Activated CD8-positive, alpha-beta T cell treated with anti-CD3 and anti-CD28 coated beads, Interleukin-2, amount 10 ng/mL, durations not matched to agents 7 days and 5 days (primary cell): Measurements from ENCODE around the gene VEPH1. TPM values are rescaled to one million over a fixed set of nuclear protein-coding genes. Genes with fewer than 3 reads are reported as not detected.

Experiments
- ATAC-seq: fragments of 150-1000 bp; cut with Tn5 transposase; one replicate; pipeline ENCODE4 v1.10.0; 2021; ENCODE audit warnings: moderate library complexity
- CTCF ChIA-PET: fragments of 350-600 bp; sonication (Branson Sonifier 250); formaldehyde crosslinking; loops from one replicate; lab custom pipeline; 2021; ENCODE audit warnings: antibody characterized with exemption; lab: Charles Lee
- POLR2A ChIA-PET: fragments of 350-600 bp; sonication (Branson Sonifier 250); formaldehyde crosslinking; loops from one replicate; lab custom pipeline; 2021; ENCODE audit warnings: antibody characterized with exemption; lab: Charles Lee
- DNase-seq: peaks from one replicate; pipeline ENCODE4 v3.0.0-alpha.2; 2020
- H3K27ac Mint-ChIP-seq: one replicate; pipeline ENCODE4 v1.8.0; 2021; ENCODE audit warnings: mild to moderate bottlenecking, mixed read lengths
- H3K27me3 Mint-ChIP-seq: one replicate; pipeline ENCODE4 v1.8.0; 2021; ENCODE audit warnings: low read depth, mixed read lengths
- H3K36me3 Mint-ChIP-seq: one replicate; pipeline ENCODE4 v1.8.0; 2021; ENCODE audit warnings: low read depth, mixed read lengths
- H3K4me1 Mint-ChIP-seq: one replicate; pipeline ENCODE4 v1.8.0; 2021; ENCODE audit warnings: low read depth, mixed read lengths
- H3K4me3 Mint-ChIP-seq: one replicate; pipeline ENCODE4 v1.8.0; 2021; ENCODE audit warnings: mild to moderate bottlenecking, mixed read lengths
- H3K9me3 Mint-ChIP-seq: one replicate; pipeline ENCODE4 v1.8.0; 2022; ENCODE audit warnings: mixed read lengths; ENCODE audit not compliant: insufficient read depth
- total RNA-seq, 2 experiments: library from RNA; stranded (reverse); gene quantifications; one replicate each; pipeline ENCODE4 v1.2.3, GENCODE V29; 2021

Gene VEPH1
- total RNA-seq, 2 experiments from 2014 or later, result not detected

- no peak for ATAC-seq
- no peaks in the 10 kb centered on the region for H3K36me3 Mint-ChIP-seq
- ChIA-PET POLR2A (no interaction called here), CTCF (no interaction called here)
- no peaks in the 10 kb centered on the region for H3K27me3 Mint-ChIP-seq
- no peaks in the 10 kb centered on the region for H3K9me3 Mint-ChIP-seq
- no peak overlapping the region for H3K4me3 Mint-ChIP-seq
- no peak overlapping the region for H3K27ac Mint-ChIP-seq
- no peak for DNase-seq
- no peaks in the 10 kb centered on the region for H3K4me1 Mint-ChIP-seq
Measured at GRCh38 chr3:157305392-157305791, 197.8 kb downstream of the VEPH1 start.

- DNase-seq (no peak), ATAC-seq (no peak)
- ChIA-PET POLR2A (no interaction called here), CTCF (no interaction called here)
- Mint-ChIP-seq H3K27ac (no peak overlapping the region), H3K9me3 (no peaks in the 10 kb centered on the region), H3K4me3 (no peak overlapping the region), H3K27me3 (no peaks in the 10 kb centered on the region), H3K4me1 (no peaks in the 10 kb centered on the region), H3K36me3 (no peaks in the 10 kb centered on the region)
Measured at GRCh38 chr3:157301755-157302154, 201.5 kb downstream of the VEPH1 start.

GRCh38 chr3:157300981-157301663 is 202.1 kb downstream of the VEPH1 start:
- Mint-ChIP-seq H3K9me3 (no peaks in the 10 kb centered on the region), H3K4me1 (no peaks in the 10 kb centered on the region), H3K27ac (no peak overlapping the region), H3K27me3 (no peaks in the 10 kb centered on the region), H3K36me3 (no peaks in the 10 kb centered on the region), H3K4me3 (no peak overlapping the region)
- POLR2A ChIA-PET, result no interaction called here
- no peak for DNase-seq
- ATAC-seq, result no peak
- CTCF ChIA-PET, result interaction anchor here (0.6 kb wide), 1 partner anchor 86 kb away, joined by 4 read pairs; no protein-coding TSS in a partner anchor

GRCh38 chr3:157300094-157300493 is 203.1 kb downstream of the VEPH1 start:
- ChIA-PET POLR2A (no interaction called here), CTCF (no interaction called here)
- ATAC-seq (no peak), DNase-seq (no peak)
- Mint-ChIP-seq H3K4me3 (no peak overlapping the region), H3K9me3 (no peaks in the 10 kb centered on the region), H3K27me3 (no peaks in the 10 kb centered on the region), H3K4me1 (no peaks in the 10 kb centered on the region), H3K27ac (no peak overlapping the region), H3K36me3 (no peaks in the 10 kb centered on the region)

GRCh38 chr3:157297328-157297915 is 205.8 kb downstream of the VEPH1 start:
- Mint-ChIP-seq H3K27me3 (no peaks in the 10 kb centered on the region), H3K4me1 (no peaks in the 10 kb centered on the region), H3K9me3 (no peaks in the 10 kb centered on the region), H3K36me3 (no peaks in the 10 kb centered on the region), H3K4me3 (no peak overlapping the region), H3K27ac (no peak overlapping the region)
- ChIA-PET POLR2A (no interaction called here), CTCF (no interaction called here)
- ATAC-seq (no peak), DNase-seq (no peak)

GRCh38 chr3:157294953-157295352 is 208.3 kb downstream of the VEPH1 start:
- Mint-ChIP-seq H3K4me1 (no peaks in the 10 kb centered on the region), H3K4me3 (no peak overlapping the region), H3K36me3 (no peaks in the 10 kb centered on the region), H3K9me3 (no peaks in the 10 kb centered on the region), H3K27me3 (no peaks in the 10 kb centered on the region), H3K27ac (no peak overlapping the region)
- no peak for DNase-seq
- ChIA-PET POLR2A (no interaction called here), CTCF (interaction anchor here (0.7 kb wide), 1 partner anchor 78 kb away, joined by 3 read pairs; no protein-coding TSS in a partner anchor)
- ATAC-seq, result no peak

- H3K4me3 Mint-ChIP-seq, result no peak overlapping the region
- POLR2A ChIA-PET, result no interaction called here
- CTCF ChIA-PET, result interaction anchor here (0.7 kb wide), 1 partner anchor 79 kb away, joined by 3 read pairs; no protein-coding TSS in a partner anchor
- ATAC-seq (no peak), DNase-seq (no peak)
- H3K27ac Mint-ChIP-seq, result no peak overlapping the region
- H3K4me1 Mint-ChIP-seq, result no peaks in the 10 kb centered on the region
- no peaks in the 10 kb centered on the region for H3K27me3 Mint-ChIP-seq
- H3K9me3 Mint-ChIP-seq, result no peaks in the 10 kb centered on the region
- no peaks in the 10 kb centered on the region for H3K36me3 Mint-ChIP-seq
Measured at GRCh38 chr3:157294491-157294890, 208.7 kb downstream of the VEPH1 start.

- POLR2A ChIA-PET, result no interaction called here
Measured at GRCh38 chr3:157290766-157291165, 212.4 kb downstream of the VEPH1 start.

GRCh38 chr3:157285966-157286365 is 217.2 kb downstream of the VEPH1 start:
- Mint-ChIP-seq H3K27me3 (no peaks in the 10 kb centered on the region), H3K4me1 (no peaks in the 10 kb centered on the region), H3K9me3 (no peaks in the 10 kb centered on the region), H3K36me3 (no peaks in the 10 kb centered on the region), H3K4me3 (no peak overlapping the region), H3K27ac (no peak overlapping the region)
- CTCF ChIA-PET, result no interaction called here
- DNase-seq, result no peak
- ATAC-seq, result no peak
- POLR2A ChIA-PET, result interaction anchor here (1.2 kb wide), 1 partner anchor 18 kb away, joined by 3 read pairs; no protein-coding TSS in a partner anchor

More at GRCh38 chr3:157290766-157291165, 212.4 kb downstream of the VEPH1 start:
- Mint-ChIP-seq H3K27ac (no peak overlapping the region), H3K27me3 (no peaks in the 10 kb centered on the region), H3K4me1 (no peaks in the 10 kb centered on the region), H3K36me3 (no peaks in the 10 kb centered on the region), H3K9me3 (no peaks in the 10 kb centered on the region), H3K4me3 (no peak overlapping the region)
- no peak for ATAC-seq
- CTCF ChIA-PET, result no interaction called here
- no peak for DNase-seq

- no peak for DNase-seq
- CTCF ChIA-PET, result no interaction called here
- no peak overlapping the region for H3K4me3 Mint-ChIP-seq
Measured at GRCh38 chr3:157285141-157285540, 218.1 kb downstream of the VEPH1 start.

GRCh38 chr3:157284688-157285087 is 218.5 kb downstream of the VEPH1 start:
- ATAC-seq (no peak), DNase-seq (no peak)
- H3K9me3 Mint-ChIP-seq, result no peaks in the 10 kb centered on the region
- H3K36me3 Mint-ChIP-seq, result no peaks in the 10 kb centered on the region
- H3K27me3 Mint-ChIP-seq, result no peaks in the 10 kb centered on the region
- no peak overlapping the region for H3K4me3 Mint-ChIP-seq
- ChIA-PET POLR2A (no interaction called here), CTCF (no interaction called here)
- H3K4me1 Mint-ChIP-seq, result no peaks in the 10 kb centered on the region
- H3K27ac Mint-ChIP-seq, result no peak overlapping the region

More at GRCh38 chr3:157285141-157285540, 218.1 kb downstream of the VEPH1 start:
- no peak for ATAC-seq
- H3K4me1 Mint-ChIP-seq, result no peaks in the 10 kb centered on the region
- no peaks in the 10 kb centered on the region for H3K27me3 Mint-ChIP-seq
- no peaks in the 10 kb centered on the region for H3K9me3 Mint-ChIP-seq
- POLR2A ChIA-PET, result no interaction called here
- no peak overlapping the region for H3K27ac Mint-ChIP-seq
- no peaks in the 10 kb centered on the region for H3K36me3 Mint-ChIP-seq
